ENCODE data around the gene OPRL1.

DNA sequence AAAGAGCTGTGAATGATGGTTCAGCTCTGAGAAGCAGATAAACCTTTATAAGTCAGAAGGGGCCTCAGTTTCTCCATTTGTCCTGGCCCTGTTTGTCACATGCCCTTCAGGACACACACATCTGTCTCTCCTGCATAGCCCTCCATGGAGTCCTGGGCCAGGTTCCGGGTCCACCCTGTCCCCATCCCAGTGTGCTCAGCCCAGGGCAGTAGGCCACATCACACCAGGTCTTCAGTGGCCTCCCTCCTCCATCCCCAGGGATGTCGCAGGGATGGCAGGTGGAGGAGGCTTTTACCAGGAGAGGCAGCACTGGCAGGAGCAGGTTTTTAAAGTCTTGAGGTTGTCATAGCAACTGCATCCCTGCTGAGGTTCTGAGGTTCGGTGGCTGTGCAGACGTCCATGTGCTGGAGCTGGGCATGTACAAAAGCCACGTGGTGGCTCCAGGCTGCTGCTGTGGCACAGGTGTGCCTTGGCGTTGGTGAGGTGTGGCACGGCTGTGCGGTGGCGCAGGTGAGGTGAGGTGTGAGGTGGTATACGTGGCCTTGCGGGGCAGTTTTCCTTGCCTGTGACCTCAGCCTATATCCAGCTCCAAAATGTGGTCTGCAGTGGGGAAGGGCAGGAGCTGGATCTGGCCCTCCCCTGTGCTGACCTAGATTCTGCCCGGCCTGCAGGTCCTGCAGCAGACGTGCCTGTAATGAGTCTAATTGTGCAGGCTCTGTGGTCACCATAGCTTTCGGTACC is 35.5 kb downstream of the OPRL1 start:
- TF ChIP-seq, protein P1, sequence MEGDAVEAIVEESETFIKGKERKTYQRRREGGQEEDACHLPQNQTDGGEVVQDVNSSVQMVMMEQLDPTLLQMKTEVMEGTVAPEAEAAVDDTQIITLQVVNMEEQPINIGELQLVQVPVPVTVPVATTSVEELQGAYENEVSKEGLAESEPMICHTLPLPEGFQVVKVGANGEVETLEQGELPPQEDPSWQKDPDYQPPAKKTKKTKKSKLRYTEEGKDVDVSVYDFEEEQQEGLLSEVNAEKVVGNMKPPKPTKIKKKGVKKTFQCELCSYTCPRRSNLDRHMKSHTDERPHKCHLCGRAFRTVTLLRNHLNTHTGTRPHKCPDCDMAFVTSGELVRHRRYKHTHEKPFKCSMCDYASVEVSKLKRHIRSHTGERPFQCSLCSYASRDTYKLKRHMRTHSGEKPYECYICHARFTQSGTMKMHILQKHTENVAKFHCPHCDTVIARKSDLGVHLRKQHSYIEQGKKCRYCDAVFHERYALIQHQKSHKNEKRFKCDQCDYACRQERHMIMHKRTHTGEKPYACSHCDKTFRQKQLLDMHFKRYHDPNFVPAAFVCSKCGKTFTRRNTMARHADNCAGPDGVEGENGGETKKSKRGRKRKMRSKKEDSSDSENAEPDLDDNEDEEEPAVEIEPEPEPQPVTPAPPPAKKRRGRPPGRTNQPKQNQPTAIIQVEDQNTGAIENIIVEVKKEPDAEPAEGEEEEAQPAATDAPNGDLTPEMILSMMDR (IDR thresholded peaks at IDR 0.05; ENCODE audit: low read length), result no peak
- no peak for TF ChIP-seq EZH2 (IDR thresholded peaks at IDR 0.05; ENCODE audit: borderline replicate concordance, low read length)
